Left lung (tissue), 10 donors: ENCODE measurements around the gene MAST3. TPM values are rescaled to one million over a fixed set of nuclear protein-coding genes. Genes with fewer than 3 reads are reported as not detected.

ENCODE experiments used
- ATAC-seq: fragments of 200-7000 bp; cut with Tn5 transposase; one replicate; pipeline ENCODE4 v1.9.1; 2020; ENCODE audit warnings: moderate library complexity
- DNase-seq, 4 donors: peaks; one replicate each; pipeline ENCODE4 v3.0.0-alpha.2; 2013 to 2020
- H3K27ac ChIP-seq, 2 donors: fragments of 200-600 bp; sonication (generic) in 1 of 2; one replicate each; pipeline versions ENCODE4 v1.5.0 to v1.8.0; 2020 to 2021
- H3K27me3 ChIP-seq, 2 donors: fragments of 200-600 bp; sonication (generic) in 1 of 2; one replicate each; pipeline versions ENCODE4 v1.5.0 to v1.8.0; 2020 to 2021
- H3K36me3 ChIP-seq, 2 donors: fragments of 200-600 bp; sonication (generic) in 1 of 2; one replicate each; pipeline versions ENCODE4 v1.5.0 to v1.8.0; 2020 to 2021
- H3K4me1 ChIP-seq, 2 donors: fragments of 200-600 bp; one replicate each; pipeline ENCODE4 v1.8.0; 2021
- H3K4me3 ChIP-seq, 2 donors: fragments of 200-600 bp; sonication (generic) in 1 of 2; one replicate each; pipeline versions ENCODE4 v1.5.0 to v1.8.0; 2020 to 2021; ENCODE audit warnings: mild to moderate bottlenecking in 1 of 2
- H3K9me3 ChIP-seq, 2 donors: fragments of 200-600 bp; sonication (generic) in 1 of 2; one replicate each; pipeline versions ENCODE4 v1.5.0 to v1.8.0; 2020 to 2021
- intact Hi-C, 2 donors: fragments of 100-400 bp; cut with DNase I; formaldehyde crosslinking; loops; one replicate each; pipeline versions ENCODE4 v1.11.2 to v1.14.2; 2022
- polyA plus RNA-seq, 6 donors: library from polyadenylated mRNA; unstranded; fragments of 120-200 nt; gene quantifications; one replicate each; pipeline ENCODE4 v1.2.1, GENCODE V29; 2013; ENCODE audit not compliant: insufficient read length in 6 of 6
- total RNA-seq, 2 donors: library from RNA; stranded (reverse); fragmentation: NEBNext Ultra II Directional; extraction: Animal tissue kit (Norgen Biotek cat#: 25700); gene quantifications; one replicate each; pipeline ENCODE4 v1.2.1, GENCODE V29; 2021
- TF ChIP-seq, protein P1 (sequence below), 2 donors: fragments of 200-600 bp; sonication (generic) in 1 of 2; IDR thresholded peaks; one replicate each; pipeline versions ENCODE4 v1.5.0 to v1.8.0; 2021; ENCODE audit warnings: antibody characterized with exemption in 2 of 2
- donor health status: DM: no; HTN: yes; CAD: no.
- donor health status: DM: no; HTN: no; CAD: no.

Gene MAST3
- total and polyA plus RNA-seq, 8 donors: 4.7 to 30.3 (median 6.7) TPM

DNA sequence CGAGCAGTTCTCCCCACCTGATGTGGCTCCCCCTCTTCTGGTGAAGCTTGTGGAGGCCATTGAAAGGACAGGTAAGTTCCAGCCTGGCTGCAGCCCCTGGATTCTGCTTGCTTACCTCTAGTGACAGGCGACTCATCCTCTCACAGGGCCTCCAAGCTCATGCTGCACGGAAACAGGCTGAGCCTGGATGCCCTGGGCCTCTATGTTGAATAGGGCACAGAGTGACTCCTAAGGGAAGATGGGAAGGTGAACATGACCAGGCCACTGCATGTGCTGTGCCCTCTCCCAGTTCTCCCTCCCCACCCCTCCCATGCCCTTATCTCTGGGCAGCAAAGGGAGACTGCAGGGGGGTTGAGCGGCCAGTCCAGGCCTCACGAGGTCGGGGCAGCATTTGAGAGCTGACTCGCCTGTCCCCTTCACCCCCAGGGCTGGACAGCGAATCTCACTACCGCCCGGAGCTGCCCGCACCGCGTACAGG lies 63.0 kb downstream of the MAST3 start:
- intact Hi-C loops: no loop called here
- peak overlapping the region in 1 of 2 donors; percentile 41 for H3K27ac ChIP-seq
- no peaks in the 10 kb centered on the region for H3K27me3 ChIP-seq
- peaks cover 0 to 46% of the 10 kb centered on the region in 2 donors for H3K36me3 ChIP-seq
- ATAC-seq (no peak), DNase-seq (no peak)
- TF ChIP-seq, protein P1, sequence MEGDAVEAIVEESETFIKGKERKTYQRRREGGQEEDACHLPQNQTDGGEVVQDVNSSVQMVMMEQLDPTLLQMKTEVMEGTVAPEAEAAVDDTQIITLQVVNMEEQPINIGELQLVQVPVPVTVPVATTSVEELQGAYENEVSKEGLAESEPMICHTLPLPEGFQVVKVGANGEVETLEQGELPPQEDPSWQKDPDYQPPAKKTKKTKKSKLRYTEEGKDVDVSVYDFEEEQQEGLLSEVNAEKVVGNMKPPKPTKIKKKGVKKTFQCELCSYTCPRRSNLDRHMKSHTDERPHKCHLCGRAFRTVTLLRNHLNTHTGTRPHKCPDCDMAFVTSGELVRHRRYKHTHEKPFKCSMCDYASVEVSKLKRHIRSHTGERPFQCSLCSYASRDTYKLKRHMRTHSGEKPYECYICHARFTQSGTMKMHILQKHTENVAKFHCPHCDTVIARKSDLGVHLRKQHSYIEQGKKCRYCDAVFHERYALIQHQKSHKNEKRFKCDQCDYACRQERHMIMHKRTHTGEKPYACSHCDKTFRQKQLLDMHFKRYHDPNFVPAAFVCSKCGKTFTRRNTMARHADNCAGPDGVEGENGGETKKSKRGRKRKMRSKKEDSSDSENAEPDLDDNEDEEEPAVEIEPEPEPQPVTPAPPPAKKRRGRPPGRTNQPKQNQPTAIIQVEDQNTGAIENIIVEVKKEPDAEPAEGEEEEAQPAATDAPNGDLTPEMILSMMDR (IDR thresholded peaks at IDR 0.05): no peak
- H3K4me1 ChIP-seq: peaks cover 27 to 37% of the 10 kb centered on the region in 2 donors
- peak overlapping the region in 1 of 2 donors; percentile 33 for H3K4me3 ChIP-seq
- H3K9me3 ChIP-seq: no peaks in the 10 kb centered on the region

DNA sequence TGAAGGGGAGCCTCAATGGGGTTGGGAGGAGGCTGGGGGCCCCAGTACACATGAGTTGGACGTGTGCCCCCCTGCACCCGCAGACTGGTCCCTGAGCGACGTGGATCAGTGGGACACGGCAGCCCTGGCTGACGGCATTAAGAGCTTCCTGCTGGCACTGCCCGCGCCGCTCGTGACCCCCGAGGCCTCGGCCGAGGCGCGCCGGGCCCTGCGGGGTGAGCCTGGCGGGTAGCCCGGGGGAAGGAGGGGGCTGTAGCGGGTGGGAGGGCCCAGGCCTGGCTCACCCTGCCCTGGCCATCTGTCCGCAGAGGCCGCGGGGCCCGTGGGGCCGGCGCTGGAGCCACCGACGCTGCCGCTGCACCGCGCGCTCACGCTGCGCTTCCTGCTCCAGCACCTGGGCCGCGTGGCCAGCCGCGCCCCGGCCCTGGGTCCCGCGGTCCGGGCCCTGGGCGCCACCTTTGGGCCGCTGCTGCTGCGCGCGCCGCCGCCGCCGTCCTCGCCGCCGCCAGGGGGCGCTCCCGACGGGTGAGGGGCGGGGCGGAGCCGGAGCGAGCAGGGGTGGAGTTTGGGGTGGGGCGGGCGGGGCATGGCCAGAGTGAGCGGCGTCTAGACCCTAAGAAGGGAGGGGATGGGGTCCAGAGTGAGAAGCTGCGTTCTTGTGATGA lies 63.5 kb downstream of the MAST3 start:
- Histone ChIP-seq H3K27me3 (no peaks in the 10 kb centered on the region), H3K36me3 (peaks cover 0 to 46% of the 10 kb centered on the region in 2 donors), H3K4me3 (peak overlapping the region; percentile 19 to 33), H3K4me1 (peaks cover 24 to 32% of the 10 kb centered on the region in 2 donors), H3K9me3 (no peaks in the 10 kb centered on the region), H3K27ac (peak overlapping the region in 1 of 2 donors; percentile 41)
- DNase-seq: peak in 3 of 4 donors; percentile 68 to 97 (median 75)
- peak; percentile 86 for ATAC-seq
- TF ChIP-seq, protein P1 (IDR thresholded peaks at IDR 0.05): peak; percentile 52 to 76
- intact Hi-C loops: no loop called here

DNA sequence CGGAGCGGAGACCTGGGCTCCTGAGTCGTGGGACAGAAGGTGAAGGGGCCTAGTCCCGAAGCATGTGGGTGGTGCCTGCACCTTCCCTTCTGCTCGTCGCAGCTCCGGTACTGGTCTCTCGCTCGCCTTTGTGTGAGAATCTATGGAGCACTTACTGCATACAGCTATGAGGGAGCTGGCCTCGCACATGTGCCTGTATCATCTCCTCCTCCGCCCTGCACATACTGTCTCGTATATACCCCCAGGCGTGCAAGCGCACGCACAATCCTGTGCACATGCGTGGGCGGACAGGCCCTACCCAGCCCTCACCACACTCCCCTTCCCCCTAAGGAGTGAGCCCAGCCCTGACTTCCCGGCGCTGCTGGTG lies 64.0 kb downstream of the MAST3 start:
- Histone ChIP-seq H3K27ac (no peak overlapping the region), H3K36me3 (peaks cover 0 to 47% of the 10 kb centered on the region in 2 donors), H3K27me3 (no peaks in the 10 kb centered on the region), H3K9me3 (no peaks in the 10 kb centered on the region), H3K4me1 (peaks cover 20 to 26% of the 10 kb centered on the region in 2 donors), H3K4me3 (peak overlapping the region in 1 of 2 donors; percentile 33)
- TF ChIP-seq, protein P1 (IDR thresholded peaks at IDR 0.05): no peak
- intact Hi-C loops: no loop called here
- ATAC-seq (no peak), DNase-seq (no peak)

DNA sequence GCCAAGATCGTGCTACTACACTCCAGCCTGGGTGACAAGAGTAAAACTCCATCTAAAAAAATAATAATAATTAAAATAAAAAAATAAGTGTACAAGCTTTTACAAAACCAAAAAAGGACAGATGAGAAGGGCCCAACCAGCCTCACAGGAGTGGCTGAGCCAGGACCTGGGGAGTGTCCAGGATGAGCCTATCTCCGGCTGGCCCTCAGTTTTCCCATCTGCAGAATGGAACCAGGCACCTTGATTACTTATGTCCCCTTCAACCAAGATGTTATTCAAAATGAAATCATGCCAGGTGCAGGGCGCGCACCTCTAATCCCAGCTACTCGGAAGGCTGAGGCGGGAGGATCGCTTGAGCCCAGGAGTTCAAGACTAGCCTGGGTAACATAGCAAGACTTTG lies 66.5 kb downstream of the MAST3 start:
- intact Hi-C loops: no loop called here
- peaks cover 0 to 71% of the 10 kb centered on the region in 2 donors for H3K36me3 ChIP-seq
- no peak overlapping the region for H3K4me3 ChIP-seq
- H3K27me3 ChIP-seq: no peaks in the 10 kb centered on the region
- ATAC-seq: no peak
- TF ChIP-seq, protein P1 (IDR thresholded peaks at IDR 0.05): no peak
- DNase-seq: no peak
- no peaks in the 10 kb centered on the region for H3K9me3 ChIP-seq
- H3K27ac ChIP-seq: no peak overlapping the region
- peaks cover 10 to 30% of the 10 kb centered on the region in 2 donors for H3K4me1 ChIP-seq

DNA sequence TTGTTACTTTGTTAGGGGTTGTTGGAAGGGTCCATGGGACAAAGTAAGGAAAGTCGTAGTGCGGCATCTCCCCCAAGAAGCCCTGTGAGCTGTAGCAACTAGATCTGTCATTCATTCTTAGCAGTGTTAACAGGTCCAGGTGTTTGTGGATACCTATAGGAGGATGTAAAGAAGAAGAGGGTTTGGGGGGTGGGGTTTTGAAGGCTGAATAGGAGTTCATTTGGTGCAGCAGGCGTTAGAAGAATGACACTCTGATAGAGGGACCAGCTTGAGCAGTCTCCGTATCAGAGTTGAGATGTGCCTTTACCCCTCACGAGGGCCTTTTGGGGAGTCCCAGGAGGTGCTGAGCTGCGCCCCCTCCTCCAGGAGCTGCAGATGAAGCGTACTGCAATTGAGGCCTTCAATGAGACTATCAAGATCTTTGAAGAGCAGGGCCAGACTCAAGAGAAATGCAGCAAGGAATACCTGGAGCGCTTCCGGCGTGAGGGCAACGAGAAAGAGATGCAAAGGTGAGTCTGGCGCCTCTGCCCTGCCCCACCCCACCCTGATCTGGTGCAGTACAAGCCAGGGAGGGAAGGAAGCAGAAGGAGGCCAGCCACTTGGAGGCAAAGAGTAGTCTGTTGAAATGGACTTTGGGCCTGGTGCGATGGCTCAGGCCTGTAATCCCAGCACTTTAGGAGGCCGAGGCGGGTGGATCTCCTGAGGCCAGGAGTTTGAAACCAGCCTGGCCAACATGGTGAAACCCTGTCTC lies 68.4 kb downstream of the MAST3 start:
- H3K27ac ChIP-seq: no peak overlapping the region
- TF ChIP-seq, protein P1 (IDR thresholded peaks at IDR 0.05): no peak
- H3K36me3 ChIP-seq: peaks cover 0 to 79% of the 10 kb centered on the region in 2 donors
- intact Hi-C loops: loop anchor here in 1 of 2 donors (5.0 kb wide), 1 partner anchor 54 kb away; no protein-coding TSS in a partner anchor
- ATAC-seq (no peak), DNase-seq (no peak)
- H3K27me3 ChIP-seq: no peaks in the 10 kb centered on the region
- peaks cover 6 to 40% of the 10 kb centered on the region in 2 donors for H3K4me1 ChIP-seq
- no peaks in the 10 kb centered on the region for H3K9me3 ChIP-seq
- no peak overlapping the region for H3K4me3 ChIP-seq
